T-helper 9 cell (primary cell): ENCODE results near the gene DOC2B.
"Not testable (repeated sequence)": the region's sequence is repeated elsewhere in the genome, so short reads cannot be mapped to it uniquely, and the experiment has no call there.

ENCODE experiments used
- DNase-seq: peaks from one replicate; pipeline ENCODE4 v3.0.0-alpha.2; 2020

DOC2B gene

GRCh38 chr17:187130-187529 is 5.7 kb upstream of the DOC2B start:
- DNase-seq, result no peak

GRCh38 chr17:185445-186138 is 4.1 kb upstream of the DOC2B start:
- no peak for DNase-seq

GRCh38 chr17:183021-183420 is 1.6 kb upstream of the DOC2B start:
- DNase-seq, result no peak

GRCh38 chr17:182050-182751 is 751 bp upstream of the DOC2B start:
- DNase-seq, result no peak

GRCh38 chr17:180381-181244 is 837 bp downstream of the DOC2B start:
- no peak for DNase-seq

- no peak for DNase-seq
Observed at GRCh38 chr17:179781-180380, 1.6 kb downstream of the DOC2B start.

GRCh38 chr17:179066-179432 is 2.4 kb downstream of the DOC2B start:
- no peak for DNase-seq

- no peak for DNase-seq
Observed at GRCh38 chr17:178292-179065, 3.0 kb downstream of the DOC2B start.

GRCh38 chr17:177762-178161 is 3.7 kb downstream of the DOC2B start:
- DNase-seq, result no peak

GRCh38 chr17:177155-177554 is 4.3 kb downstream of the DOC2B start:
- DNase-seq, result no peak

GRCh38 chr17:173166-173911 is 8.1 kb downstream of the DOC2B start:
- no peak for DNase-seq

GRCh38 chr17:172401-172800 is 9.0 kb downstream of the DOC2B start:
- no peak for DNase-seq

- DNase-seq, result no peak
Observed at GRCh38 chr17:171871-172270, 9.6 kb downstream of the DOC2B start.

GRCh38 chr17:170130-170670 is 11.2 kb downstream of the DOC2B start:
- no peak for DNase-seq

GRCh38 chr17:168614-169013 is 12.8 kb downstream of the DOC2B start:
- not testable (repeated sequence) for DNase-seq

- no peak for DNase-seq
Observed at GRCh38 chr17:165939-166338, 15.5 kb downstream of the DOC2B start.

- no peak for DNase-seq
Observed at GRCh38 chr17:164303-165235, 16.9 kb downstream of the DOC2B start.

- no peak for DNase-seq
Observed at GRCh38 chr17:163514-164098, 17.8 kb downstream of the DOC2B start.

GRCh38 chr17:162689-163088 is 18.8 kb downstream of the DOC2B start:
- DNase-seq, result no peak

GRCh38 chr17:161481-161880 is 20.0 kb downstream of the DOC2B start:
- DNase-seq, result no peak
